ENCODE data around the gene MAGEA9B.

MAGEA9B gene

DNA sequence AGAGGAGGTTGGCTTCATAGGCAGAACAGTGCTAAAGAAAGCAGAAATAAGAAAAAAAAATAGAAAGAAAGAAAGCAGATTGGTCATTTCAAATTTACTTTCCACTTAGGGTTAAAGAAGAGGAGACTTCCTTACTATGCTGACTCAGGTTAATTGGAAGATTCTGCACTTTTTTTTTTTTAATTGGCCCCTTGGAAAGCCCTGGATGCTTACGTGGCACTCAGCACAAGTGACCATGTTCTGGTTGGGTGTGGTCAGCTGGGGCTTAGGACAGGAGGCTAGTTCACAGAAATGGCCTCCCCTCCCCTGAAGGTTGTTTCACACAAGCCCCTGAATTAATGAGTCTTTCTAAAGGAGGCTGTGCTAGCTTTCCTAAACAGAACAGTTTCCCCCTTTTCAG lies 14.5 kb downstream of the MAGEA9B start:
- no peak overlapping the region for H3K27ac ChIP-seq (replicated peaks)
- DNase-seq (ENCODE audit: low read depth in 1 of 2, low spot score in 1 of 2) = no peak
- H3K27me3 ChIP-seq (ENCODE audit: insufficient read depth, poor library complexity, severe bottlenecking) = no peaks in the 10 kb centered on the region
- H3K4me3 ChIP-seq (replicated peaks; ENCODE audit: insufficient read depth, low read length) = no peak overlapping the region
- no peak for TF ChIP-seq SPI1 (IDR thresholded peaks at IDR 0.05; ENCODE audit: borderline replicate concordance, low read depth)
- TF ChIP-seq GABPA (IDR thresholded peaks at IDR 0.05; ENCODE audit: low read depth) = no peak
- TF ChIP-seq, protein P1, sequence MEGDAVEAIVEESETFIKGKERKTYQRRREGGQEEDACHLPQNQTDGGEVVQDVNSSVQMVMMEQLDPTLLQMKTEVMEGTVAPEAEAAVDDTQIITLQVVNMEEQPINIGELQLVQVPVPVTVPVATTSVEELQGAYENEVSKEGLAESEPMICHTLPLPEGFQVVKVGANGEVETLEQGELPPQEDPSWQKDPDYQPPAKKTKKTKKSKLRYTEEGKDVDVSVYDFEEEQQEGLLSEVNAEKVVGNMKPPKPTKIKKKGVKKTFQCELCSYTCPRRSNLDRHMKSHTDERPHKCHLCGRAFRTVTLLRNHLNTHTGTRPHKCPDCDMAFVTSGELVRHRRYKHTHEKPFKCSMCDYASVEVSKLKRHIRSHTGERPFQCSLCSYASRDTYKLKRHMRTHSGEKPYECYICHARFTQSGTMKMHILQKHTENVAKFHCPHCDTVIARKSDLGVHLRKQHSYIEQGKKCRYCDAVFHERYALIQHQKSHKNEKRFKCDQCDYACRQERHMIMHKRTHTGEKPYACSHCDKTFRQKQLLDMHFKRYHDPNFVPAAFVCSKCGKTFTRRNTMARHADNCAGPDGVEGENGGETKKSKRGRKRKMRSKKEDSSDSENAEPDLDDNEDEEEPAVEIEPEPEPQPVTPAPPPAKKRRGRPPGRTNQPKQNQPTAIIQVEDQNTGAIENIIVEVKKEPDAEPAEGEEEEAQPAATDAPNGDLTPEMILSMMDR (IDR thresholded peaks at IDR 0.05; ENCODE audit: insufficient read depth, low read length) = no peak
- TF ChIP-seq, protein P2, sequence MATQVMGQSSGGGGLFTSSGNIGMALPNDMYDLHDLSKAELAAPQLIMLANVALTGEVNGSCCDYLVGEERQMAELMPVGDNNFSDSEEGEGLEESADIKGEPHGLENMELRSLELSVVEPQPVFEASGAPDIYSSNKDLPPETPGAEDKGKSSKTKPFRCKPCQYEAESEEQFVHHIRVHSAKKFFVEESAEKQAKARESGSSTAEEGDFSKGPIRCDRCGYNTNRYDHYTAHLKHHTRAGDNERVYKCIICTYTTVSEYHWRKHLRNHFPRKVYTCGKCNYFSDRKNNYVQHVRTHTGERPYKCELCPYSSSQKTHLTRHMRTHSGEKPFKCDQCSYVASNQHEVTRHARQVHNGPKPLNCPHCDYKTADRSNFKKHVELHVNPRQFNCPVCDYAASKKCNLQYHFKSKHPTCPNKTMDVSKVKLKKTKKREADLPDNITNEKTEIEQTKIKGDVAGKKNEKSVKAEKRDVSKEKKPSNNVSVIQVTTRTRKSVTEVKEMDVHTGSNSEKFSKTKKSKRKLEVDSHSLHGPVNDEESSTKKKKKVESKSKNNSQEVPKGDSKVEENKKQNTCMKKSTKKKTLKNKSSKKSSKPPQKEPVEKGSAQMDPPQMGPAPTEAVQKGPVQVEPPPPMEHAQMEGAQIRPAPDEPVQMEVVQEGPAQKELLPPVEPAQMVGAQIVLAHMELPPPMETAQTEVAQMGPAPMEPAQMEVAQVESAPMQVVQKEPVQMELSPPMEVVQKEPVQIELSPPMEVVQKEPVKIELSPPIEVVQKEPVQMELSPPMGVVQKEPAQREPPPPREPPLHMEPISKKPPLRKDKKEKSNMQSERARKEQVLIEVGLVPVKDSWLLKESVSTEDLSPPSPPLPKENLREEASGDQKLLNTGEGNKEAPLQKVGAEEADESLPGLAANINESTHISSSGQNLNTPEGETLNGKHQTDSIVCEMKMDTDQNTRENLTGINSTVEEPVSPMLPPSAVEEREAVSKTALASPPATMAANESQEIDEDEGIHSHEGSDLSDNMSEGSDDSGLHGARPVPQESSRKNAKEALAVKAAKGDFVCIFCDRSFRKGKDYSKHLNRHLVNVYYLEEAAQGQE (IDR thresholded peaks at IDR 0.05; ENCODE audit: insufficient replicate concordance, low read depth) = no peak
- TF ChIP-seq POLR2AphosphoS5 (IDR thresholded peaks at IDR 0.05; ENCODE audit: low read depth) = no peak

DNA sequence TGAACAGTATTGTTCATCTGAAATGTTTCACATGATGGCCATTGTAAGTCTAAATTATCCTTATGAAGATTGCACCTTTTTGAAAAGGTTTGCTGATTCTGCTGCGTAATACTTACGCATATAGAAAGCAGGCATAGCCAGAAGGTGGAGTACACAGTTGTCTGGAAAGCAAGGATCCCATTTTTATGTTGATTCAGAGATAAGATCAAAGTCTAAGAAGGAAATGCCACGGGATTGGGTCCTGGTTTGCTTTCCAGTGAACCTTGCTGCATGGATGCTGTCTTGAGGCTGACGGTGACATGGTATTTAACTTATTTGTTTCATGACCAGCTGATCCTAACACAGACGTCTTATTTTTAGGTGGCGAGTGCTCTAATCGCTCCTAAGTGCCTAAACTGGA lies 15.5 kb downstream of the MAGEA9B start:
- TF ChIP-seq SPI1 (IDR thresholded peaks at IDR 0.05; ENCODE audit: borderline replicate concordance, low read depth) (no peak), POLR2AphosphoS5 (IDR thresholded peaks at IDR 0.05; ENCODE audit: low read depth) (no peak), GABPA (IDR thresholded peaks at IDR 0.05; ENCODE audit: low read depth) (no peak)
- TF ChIP-seq, protein P1 (IDR thresholded peaks at IDR 0.05; ENCODE audit: insufficient read depth, low read length) = no peak
- TF ChIP-seq, protein P2 (IDR thresholded peaks at IDR 0.05; ENCODE audit: insufficient replicate concordance, low read depth) = no peak
- H3K27me3 ChIP-seq (ENCODE audit: insufficient read depth, poor library complexity, severe bottlenecking) = no peaks in the 10 kb centered on the region
- DNase-seq (ENCODE audit: low read depth in 1 of 2, low spot score in 1 of 2) = no peak
- H3K27ac ChIP-seq (replicated peaks) = no peak overlapping the region
- no peak overlapping the region for H3K4me3 ChIP-seq (replicated peaks; ENCODE audit: insufficient read depth, low read length)

DNA sequence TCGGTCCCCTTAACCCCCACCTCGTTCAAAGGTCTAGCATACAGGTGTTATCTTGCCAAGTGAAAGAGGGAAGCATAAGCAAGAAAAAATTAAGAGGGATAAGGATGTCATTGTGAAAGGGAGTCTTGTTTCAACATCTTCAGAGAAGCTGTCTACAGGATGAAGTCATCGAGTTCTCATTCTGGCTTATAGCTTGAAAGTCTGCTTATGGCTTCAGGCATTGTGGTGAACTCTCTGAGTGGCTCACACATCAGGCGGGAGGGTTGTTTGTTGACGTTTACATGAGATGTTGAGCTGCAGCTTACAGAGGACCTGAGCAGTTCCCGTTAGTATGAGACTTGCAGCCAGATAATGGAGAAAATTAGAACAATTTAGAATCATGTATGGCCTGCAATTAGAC lies 16.6 kb downstream of the MAGEA9B start:
- Histone ChIP-seq H3K27me3 (ENCODE audit: insufficient read depth, poor library complexity, severe bottlenecking) (no peaks in the 10 kb centered on the region), H3K27ac (replicated peaks) (no peak overlapping the region), H3K4me3 (replicated peaks; ENCODE audit: insufficient read depth, low read length) (no peak overlapping the region)
- no peak for DNase-seq (ENCODE audit: low read depth in 1 of 2, low spot score in 1 of 2)
- TF ChIP-seq, protein P1 (IDR thresholded peaks at IDR 0.05; ENCODE audit: insufficient read depth, low read length) = no peak
- TF ChIP-seq SPI1 (IDR thresholded peaks at IDR 0.05; ENCODE audit: borderline replicate concordance, low read depth) (no peak), GABPA (IDR thresholded peaks at IDR 0.05; ENCODE audit: low read depth) (no peak), POLR2AphosphoS5 (IDR thresholded peaks at IDR 0.05; ENCODE audit: low read depth) (no peak)

DNA sequence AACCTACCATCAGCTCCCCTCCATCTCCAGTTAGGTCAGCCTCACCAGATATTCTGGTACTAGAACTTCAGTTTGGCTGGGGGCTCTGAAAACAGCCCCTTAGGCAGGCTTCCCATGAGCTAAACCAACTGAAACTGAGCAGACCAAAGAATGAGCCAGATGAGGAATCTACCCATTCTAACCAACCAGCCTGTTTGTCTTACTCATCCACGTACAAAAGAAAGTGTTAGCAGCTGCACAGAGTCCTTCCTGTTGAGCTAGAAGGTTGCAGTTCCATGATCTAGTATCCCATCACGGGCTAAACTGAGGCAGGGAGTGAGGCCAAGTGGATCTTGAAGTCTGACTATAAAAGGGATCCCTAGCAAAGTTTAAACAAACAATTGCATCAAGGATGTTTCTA lies 17.5 kb downstream of the MAGEA9B start:
- TF ChIP-seq GABPA (IDR thresholded peaks at IDR 0.05; ENCODE audit: low read depth) (no peak), SPI1 (IDR thresholded peaks at IDR 0.05; ENCODE audit: borderline replicate concordance, low read depth) (no peak), POLR2AphosphoS5 (IDR thresholded peaks at IDR 0.05; ENCODE audit: low read depth) (no peak)
- TF ChIP-seq, protein P1 (IDR thresholded peaks at IDR 0.05; ENCODE audit: insufficient read depth, low read length) = no peak

More for the DNA sequence above, 17.5 kb downstream of the MAGEA9B start:
- H3K27ac ChIP-seq (replicated peaks) = no peak overlapping the region
- no peak for DNase-seq (ENCODE audit: low read depth in 1 of 2, low spot score in 1 of 2)
- H3K27me3 ChIP-seq (ENCODE audit: insufficient read depth, poor library complexity, severe bottlenecking) = no peaks in the 10 kb centered on the region
- no peak overlapping the region for H3K4me3 ChIP-seq (replicated peaks; ENCODE audit: insufficient read depth, low read length)
